ENCODE results near the gene SERTM1.

The SERTM1 gene

DNA sequence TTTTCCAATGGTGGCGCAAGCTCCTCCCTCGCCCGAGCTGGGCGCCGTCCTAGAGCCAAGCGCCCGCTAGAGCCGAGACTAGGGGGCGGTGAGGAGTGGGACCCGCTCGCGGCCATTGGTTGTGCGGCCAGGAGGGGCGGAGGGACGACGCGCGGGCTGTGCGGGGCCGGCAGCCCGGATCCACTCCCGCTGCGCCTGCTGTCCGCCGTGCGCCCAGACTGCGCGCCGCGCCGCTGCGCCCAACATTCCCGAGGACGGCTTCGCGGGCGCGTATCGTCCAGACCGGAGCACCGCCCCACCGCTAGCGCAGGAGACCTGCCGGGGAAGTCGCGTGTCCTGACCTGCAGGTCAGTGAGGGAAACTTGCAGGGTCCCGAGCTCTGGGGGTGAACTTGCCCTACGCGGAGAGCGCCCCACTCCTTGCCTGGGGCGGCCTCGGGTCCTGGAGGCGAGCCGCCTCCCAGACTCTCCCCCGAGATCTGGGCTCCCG lies at the start of gene SERTM1:
TSS of gene SERTM1 (plus strand) at position 183 of the 489 bp plus-strand sequence. CDS start 21,059 bp downstream, outside the sequence.
- DNase-seq (ENCODE audit: low read depth), result peak; percentile 30
- TF ChIP-seq, protein P1, sequence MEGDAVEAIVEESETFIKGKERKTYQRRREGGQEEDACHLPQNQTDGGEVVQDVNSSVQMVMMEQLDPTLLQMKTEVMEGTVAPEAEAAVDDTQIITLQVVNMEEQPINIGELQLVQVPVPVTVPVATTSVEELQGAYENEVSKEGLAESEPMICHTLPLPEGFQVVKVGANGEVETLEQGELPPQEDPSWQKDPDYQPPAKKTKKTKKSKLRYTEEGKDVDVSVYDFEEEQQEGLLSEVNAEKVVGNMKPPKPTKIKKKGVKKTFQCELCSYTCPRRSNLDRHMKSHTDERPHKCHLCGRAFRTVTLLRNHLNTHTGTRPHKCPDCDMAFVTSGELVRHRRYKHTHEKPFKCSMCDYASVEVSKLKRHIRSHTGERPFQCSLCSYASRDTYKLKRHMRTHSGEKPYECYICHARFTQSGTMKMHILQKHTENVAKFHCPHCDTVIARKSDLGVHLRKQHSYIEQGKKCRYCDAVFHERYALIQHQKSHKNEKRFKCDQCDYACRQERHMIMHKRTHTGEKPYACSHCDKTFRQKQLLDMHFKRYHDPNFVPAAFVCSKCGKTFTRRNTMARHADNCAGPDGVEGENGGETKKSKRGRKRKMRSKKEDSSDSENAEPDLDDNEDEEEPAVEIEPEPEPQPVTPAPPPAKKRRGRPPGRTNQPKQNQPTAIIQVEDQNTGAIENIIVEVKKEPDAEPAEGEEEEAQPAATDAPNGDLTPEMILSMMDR (conservative IDR thresholded peaks at IDR 0.05; ENCODE audit: control insufficient read depth, insufficient read depth, low read depth, low read length), result no peak
- H3K4me3 ChIP-seq (ENCODE audit: control insufficient read depth, low read depth, low read length), result peak within 1 kb of the TSS; percentile 17

DNA sequence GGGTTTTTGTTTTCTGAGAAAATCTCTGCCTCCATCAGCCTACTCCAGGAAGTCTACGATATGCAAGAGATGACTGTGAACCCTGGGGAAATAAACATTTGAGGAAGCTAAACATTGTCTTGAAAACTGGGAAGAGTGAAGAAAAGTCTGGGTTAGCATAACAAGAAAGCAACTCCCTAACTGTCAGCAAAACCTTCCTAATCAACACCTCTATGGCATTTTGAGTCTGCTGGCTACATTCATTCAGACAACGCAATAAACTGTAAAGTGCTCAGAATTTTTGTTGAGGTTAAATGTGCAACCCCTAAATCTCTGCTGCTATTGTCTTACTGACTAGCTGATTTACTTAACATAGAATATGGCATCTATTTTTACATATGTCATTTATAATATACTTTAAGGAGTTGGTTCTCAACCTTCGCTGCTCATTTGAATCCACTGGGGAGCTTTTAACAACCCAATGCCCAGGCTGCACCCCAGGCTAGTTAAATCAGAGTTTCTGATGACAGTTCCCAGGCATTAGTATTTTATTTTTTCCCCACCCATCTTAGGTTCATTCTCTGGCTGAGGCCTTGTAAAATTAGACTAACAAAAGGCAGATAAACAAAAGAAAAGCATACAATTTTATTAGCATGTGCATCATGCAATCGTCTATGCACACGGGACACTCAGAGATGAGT lies 45.3 kb upstream of the SERTM1 start:
- DNase-seq (ENCODE audit: low read depth), result no peak
- no peak overlapping the region for H3K4me3 ChIP-seq (ENCODE audit: control insufficient read depth, low read depth, low read length)
- TF ChIP-seq, protein P1 (conservative IDR thresholded peaks at IDR 0.05; ENCODE audit: control insufficient read depth, insufficient read depth, low read depth, low read length), result no peak

- TF ChIP-seq, protein P1 (conservative IDR thresholded peaks at IDR 0.05; ENCODE audit: control insufficient read depth, insufficient read depth, low read depth, low read length), result no peak
- H3K4me3 ChIP-seq (ENCODE audit: control insufficient read depth, low read depth, low read length), result no peak overlapping the region
- DNase-seq (ENCODE audit: low read depth), result peak; percentile 30
Observed at GRCh38 chr13:36629057-36629385, 44.8 kb upstream of the SERTM1 start.

- H3K4me3 ChIP-seq (ENCODE audit: control insufficient read depth, low read depth, low read length), result no peak overlapping the region
- TF ChIP-seq, protein P1 (conservative IDR thresholded peaks at IDR 0.05; ENCODE audit: control insufficient read depth, insufficient read depth, low read depth, low read length), result no peak
- no peak for DNase-seq (ENCODE audit: low read depth)
Observed at GRCh38 chr13:36630181-36630803, 43.5 kb upstream of the SERTM1 start.

- TF ChIP-seq, protein P1 (conservative IDR thresholded peaks at IDR 0.05; ENCODE audit: control insufficient read depth, insufficient read depth, low read depth, low read length), result no peak
- no peak overlapping the region for H3K4me3 ChIP-seq (ENCODE audit: control insufficient read depth, low read depth, low read length)
- no peak for DNase-seq (ENCODE audit: low read depth)
Observed at GRCh38 chr13:36639610-36640009, 34.2 kb upstream of the SERTM1 start.

- TF ChIP-seq, protein P1 (conservative IDR thresholded peaks at IDR 0.05; ENCODE audit: control insufficient read depth, insufficient read depth, low read depth, low read length), result no peak
- no peak overlapping the region for H3K4me3 ChIP-seq (ENCODE audit: control insufficient read depth, low read depth, low read length)
- no peak for DNase-seq (ENCODE audit: low read depth)
Observed at GRCh38 chr13:36650611-36651010, 23.2 kb upstream of the SERTM1 start.
